Right kidney (tissue), 1 donor: Measurements from ENCODE around the gene VGLL4.
"Not testable (repeated sequence)": the region's sequence is repeated elsewhere in the genome, so short reads cannot be mapped to it uniquely, and the experiment has no call there.

Source experiments
- DNase-seq: peaks from one replicate; pipeline ENCODE4 v3.0.0-alpha.2; 2016

The VGLL4 gene

GRCh38 chr3:11532931-11533391 lies 110.8 kb downstream of the VGLL4 start:
- no peak for DNase-seq

GRCh38 chr3:11530153-11530721 lies 113.5 kb downstream of the VGLL4 start:
- no peak for DNase-seq

- DNase-seq, result no peak
Observed at GRCh38 chr3:11529281-11529680, 114.4 kb downstream of the VGLL4 start.

- DNase-seq, result not testable (repeated sequence)
Observed at GRCh38 chr3:11526121-11526520, 117.6 kb downstream of the VGLL4 start.

- no peak for DNase-seq
Observed at GRCh38 chr3:11523572-11524101, 120.1 kb downstream of the VGLL4 start.

- DNase-seq, result no peak
Observed at GRCh38 chr3:11522953-11523571, 120.7 kb downstream of the VGLL4 start.

GRCh38 chr3:11522398-11522715 lies 121.4 kb downstream of the VGLL4 start:
- no peak for DNase-seq

GRCh38 chr3:11521167-11521566 lies 122.5 kb downstream of the VGLL4 start:
- DNase-seq, result no peak

GRCh38 chr3:11517601-11518000 lies 126.1 kb downstream of the VGLL4 start:
- no peak for DNase-seq

- no peak for DNase-seq
Observed at GRCh38 chr3:11514191-11514821, 129.4 kb downstream of the VGLL4 start.

- no peak for DNase-seq
Observed at GRCh38 chr3:11513817-11514135, 129.9 kb downstream of the VGLL4 start.

- DNase-seq, result not testable (repeated sequence)
Observed at GRCh38 chr3:11513125-11513816, 130.4 kb downstream of the VGLL4 start.

- not testable (repeated sequence) for DNase-seq
Observed at GRCh38 chr3:11511606-11512005, 132.1 kb downstream of the VGLL4 start.

GRCh38 chr3:11510356-11510755 lies 133.4 kb downstream of the VGLL4 start:
- peak; percentile 55 for DNase-seq

GRCh38 chr3:11510001-11510340 lies 133.7 kb downstream of the VGLL4 start:
- DNase-seq, result peak; percentile 55

GRCh38 chr3:11509173-11510000 lies 134.3 kb downstream of the VGLL4 start:
- DNase-seq, result peak; percentile 41

- DNase-seq, result peak; percentile 26
Observed at GRCh38 chr3:11508346-11509172, 135.2 kb downstream of the VGLL4 start.

- DNase-seq, result no peak
Observed at GRCh38 chr3:11507719-11508118, 136.0 kb downstream of the VGLL4 start.
